ENCODE results near the gene JAKMIP3. TPM values are rescaled to one million over a fixed set of nuclear protein-coding genes. Genes with fewer than 3 reads are reported as not detected.

The JAKMIP3 gene
- total and polyA plus RNA-seq, 2 experiments from 2014 or later, result 0.04 TPM; not detected in 1

DNA sequence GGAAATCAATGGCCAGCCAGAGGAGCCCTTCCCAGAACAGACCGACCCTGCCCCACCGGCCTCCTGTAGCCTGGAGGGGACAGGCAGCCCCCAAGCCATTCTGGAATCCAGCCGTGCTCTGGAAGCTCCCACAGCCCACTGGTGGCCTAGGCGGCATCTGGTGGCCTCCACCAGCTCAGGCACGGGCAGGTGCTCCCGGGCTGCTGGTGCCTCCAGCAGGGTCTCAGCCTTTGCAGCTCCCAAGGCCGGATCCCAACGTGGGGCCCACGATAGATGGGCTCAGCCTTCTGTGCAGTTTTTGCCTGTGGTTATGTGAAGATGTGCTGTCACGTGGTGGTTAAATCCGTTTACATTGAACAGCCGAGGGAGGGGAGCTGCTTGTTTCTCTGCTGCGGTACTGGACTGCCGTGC lies 44.4 kb downstream of the JAKMIP3 start:
- no peak overlapping the region for H3K4me2 ChIP-seq (ENCODE audit: unreplicated experiment)
- no peak for DNase-seq

DNA sequence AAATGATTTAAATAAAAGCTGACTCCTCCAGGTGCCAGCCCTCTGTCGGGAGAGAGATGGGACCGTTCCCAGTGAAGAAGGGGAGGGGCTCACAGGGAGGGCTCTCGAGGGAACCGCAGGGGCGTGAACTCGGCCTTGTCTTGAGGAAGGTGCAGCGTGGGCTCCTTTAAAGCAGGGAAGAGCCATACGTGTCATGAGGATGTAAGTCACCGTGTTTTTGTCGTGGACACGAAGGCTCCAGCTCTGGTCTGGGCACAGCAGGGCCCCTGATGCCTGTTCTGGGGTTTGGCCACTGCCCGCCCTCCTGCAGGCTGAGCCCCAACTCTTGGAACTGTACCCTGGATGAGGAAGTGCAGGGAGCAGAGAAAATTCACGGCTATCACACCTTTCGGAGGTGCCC lies 45.0 kb downstream of the JAKMIP3 start:
- no peak overlapping the region for H3K27ac ChIP-seq
- H3K27me3 ChIP-seq (replicated peaks; ENCODE audit: insufficient read depth), result no peaks in the 10 kb centered on the region; the same call in 1 of the 2 replicates
- in situ Hi-C loops (cut with MboI), result no loop called here
- no peak overlapping the region for H2AFZ ChIP-seq
- WGBS, 2 experiments (ENCODE audit: low coverage in 1 of 2, low lambda C conversion rate in 2 of 2, missing lambda C conversion rate in 2 of 2), result 60 to 64% methylated on average over 14 of the region's 14 CpGs
- no peak for DNase-seq
- H3K79me2 ChIP-seq (ENCODE audit: insufficient read depth), result no peaks in the 10 kb centered on the region
- TF ChIP-seq EZH2phosphoT487 (IDR thresholded peaks at IDR 0.05; ENCODE audit: insufficient read depth, low read depth), result no peak
- no peak for TF ChIP-seq EZH2 (IDR thresholded peaks at IDR 0.05; ENCODE audit: insufficient read depth, poor library complexity, severe bottlenecking)
- no peaks in the 10 kb centered on the region for H3K36me3 ChIP-seq (ENCODE audit: low read depth)
- H3F3A ChIP-seq (ENCODE audit: insufficient read depth), result no peaks in the 10 kb centered on the region
- H3K4me2 ChIP-seq (ENCODE audit: unreplicated experiment), result no peak overlapping the region
- no peak overlapping the region for H3K4me3 ChIP-seq
- no peaks in the 10 kb centered on the region for H3K9me3 ChIP-seq (ENCODE audit: low read depth)
- no peaks in the 10 kb centered on the region for H3K4me1 ChIP-seq (ENCODE audit: insufficient read depth)
- H4K20me1 ChIP-seq (ENCODE audit: insufficient read depth), result no peaks in the 10 kb centered on the region
- no peaks in the 10 kb centered on the region for H3K9me2 ChIP-seq (ENCODE audit: insufficient read depth)
- H3K9ac ChIP-seq, result no peak overlapping the region

More for the DNA sequence above, 44.4 kb downstream of the JAKMIP3 start:
- TF ChIP-seq EZH2phosphoT487 (IDR thresholded peaks at IDR 0.05; ENCODE audit: insufficient read depth, low read depth) (no peak), EZH2 (IDR thresholded peaks at IDR 0.05; ENCODE audit: insufficient read depth, poor library complexity, severe bottlenecking) (no peak)
- no peaks in the 10 kb centered on the region for H3K36me3 ChIP-seq (ENCODE audit: low read depth)
- no peaks in the 10 kb centered on the region for H3K4me1 ChIP-seq (ENCODE audit: insufficient read depth)
- no peaks in the 10 kb centered on the region for H3F3A ChIP-seq (ENCODE audit: insufficient read depth)
- H4K20me1 ChIP-seq (ENCODE audit: insufficient read depth), result no peaks in the 10 kb centered on the region
- no peaks in the 10 kb centered on the region; the same call in 1 of the 2 replicates for H3K27me3 ChIP-seq (replicated peaks; ENCODE audit: insufficient read depth)
- H3K4me3 ChIP-seq, result no peak overlapping the region
- no peak overlapping the region for H3K9ac ChIP-seq
- in situ Hi-C loops (cut with MboI), result no loop called here
- no peaks in the 10 kb centered on the region for H3K9me2 ChIP-seq (ENCODE audit: insufficient read depth)
- H3K27ac ChIP-seq, result no peak overlapping the region
- no peak overlapping the region for H2AFZ ChIP-seq
- 33 to 44% methylated on average over 14 of the region's 14 CpGs for WGBS, 2 experiments (ENCODE audit: low coverage in 1 of 2, low lambda C conversion rate in 2 of 2, missing lambda C conversion rate in 2 of 2)
- no peaks in the 10 kb centered on the region for H3K9me3 ChIP-seq (ENCODE audit: low read depth)
- H3K79me2 ChIP-seq (ENCODE audit: insufficient read depth), result no peaks in the 10 kb centered on the region

DNA sequence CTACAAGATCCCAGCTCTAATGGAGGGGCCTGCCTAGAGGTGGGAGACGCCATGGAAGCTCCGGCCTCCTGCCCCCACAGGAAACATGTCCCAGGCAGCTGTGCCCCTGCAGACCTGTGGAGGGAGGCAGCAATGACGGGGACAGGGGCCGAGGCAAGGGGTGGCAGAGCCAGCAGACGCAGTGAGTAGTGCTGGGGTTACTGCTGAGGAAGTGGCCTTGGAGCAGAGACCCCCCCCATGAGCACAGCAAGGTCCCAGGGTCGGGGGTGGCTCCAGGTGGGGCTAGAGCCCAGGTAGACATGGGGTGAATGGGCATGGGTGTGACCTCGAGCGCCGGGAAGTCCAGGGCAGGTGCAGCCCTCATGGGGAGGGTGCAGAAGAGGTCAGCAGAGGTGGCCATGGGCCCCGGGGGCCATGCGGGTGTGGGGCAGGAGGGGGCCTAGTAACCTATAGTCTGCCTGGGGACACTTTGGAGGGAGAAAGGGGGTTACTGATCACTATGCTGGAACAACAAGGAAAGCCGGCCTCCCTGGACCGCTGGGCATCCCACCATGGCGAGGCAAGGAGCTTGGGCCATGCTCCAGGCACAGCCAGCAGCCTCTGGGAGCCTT lies 45.5 kb downstream of the JAKMIP3 start:
- in situ Hi-C loops (cut with MboI), result no loop called here

DNA sequence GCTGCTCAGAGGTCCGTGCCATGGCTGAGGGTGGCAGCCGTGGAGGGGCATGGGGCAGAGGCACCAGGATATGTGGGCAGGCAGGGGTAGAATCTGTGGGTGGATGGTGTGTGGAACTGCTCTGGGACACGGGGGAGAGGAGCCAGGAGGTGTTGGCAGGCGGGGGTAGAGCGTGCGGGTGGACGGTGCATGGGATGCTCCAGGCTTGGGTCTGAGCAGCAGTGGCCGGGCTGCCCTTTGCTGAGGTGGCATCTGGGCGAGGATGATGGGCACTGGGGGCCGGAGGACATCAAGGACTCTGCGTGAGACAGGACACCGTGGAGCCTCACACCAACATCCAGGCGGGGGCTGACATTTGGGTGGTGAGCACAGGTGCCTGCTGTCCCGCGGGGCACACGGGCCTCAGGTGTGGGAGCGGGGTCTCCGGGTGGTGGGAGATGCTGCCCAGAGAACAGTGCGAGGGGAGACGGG lies 46.2 kb downstream of the JAKMIP3 start:
- Histone ChIP-seq H3K4me2 (ENCODE audit: unreplicated experiment) (no peak overlapping the region), H3K4me3 (no peak overlapping the region), H3K27ac (no peak overlapping the region), H2AFZ (no peak overlapping the region), H3K4me1 (ENCODE audit: insufficient read depth) (no peaks in the 10 kb centered on the region), H3K27me3 (replicated peaks; ENCODE audit: insufficient read depth) (no peaks in the 10 kb centered on the region; the same call in 1 of the 2 replicates), H3K9me2 (ENCODE audit: insufficient read depth) (no peaks in the 10 kb centered on the region), H3K36me3 (ENCODE audit: low read depth) (no peaks in the 10 kb centered on the region), H4K20me1 (ENCODE audit: insufficient read depth) (no peaks in the 10 kb centered on the region), H3K79me2 (ENCODE audit: insufficient read depth) (no peaks in the 10 kb centered on the region), H3K9me3 (ENCODE audit: low read depth) (no peaks in the 10 kb centered on the region), H3F3A (ENCODE audit: insufficient read depth) (no peaks in the 10 kb centered on the region), H3K9ac (no peak overlapping the region)
- no peak for DNase-seq
- 67 to 69% methylated on average over 17 to 20 of the region's 20 CpGs for WGBS, 2 experiments (ENCODE audit: low coverage in 1 of 2, low lambda C conversion rate in 2 of 2, missing lambda C conversion rate in 2 of 2)
- in situ Hi-C loops (cut with MboI), result no loop called here
- no peak for TF ChIP-seq EZH2phosphoT487 (IDR thresholded peaks at IDR 0.05; ENCODE audit: insufficient read depth, low read depth)
- TF ChIP-seq EZH2 (IDR thresholded peaks at IDR 0.05; ENCODE audit: insufficient read depth, poor library complexity, severe bottlenecking), result no peak

More for the DNA sequence above, 45.5 kb downstream of the JAKMIP3 start:
- no peaks in the 10 kb centered on the region; the same call in 1 of the 2 replicates for H3K27me3 ChIP-seq (replicated peaks; ENCODE audit: insufficient read depth)
- no peak for DNase-seq
- no peaks in the 10 kb centered on the region for H3K36me3 ChIP-seq (ENCODE audit: low read depth)
- H3F3A ChIP-seq (ENCODE audit: insufficient read depth), result no peaks in the 10 kb centered on the region
- H3K27ac ChIP-seq, result no peak overlapping the region
- no peak for TF ChIP-seq EZH2 (IDR thresholded peaks at IDR 0.05; ENCODE audit: insufficient read depth, poor library complexity, severe bottlenecking)
- no peak for TF ChIP-seq EZH2phosphoT487 (IDR thresholded peaks at IDR 0.05; ENCODE audit: insufficient read depth, low read depth)
- no peaks in the 10 kb centered on the region for H3K9me2 ChIP-seq (ENCODE audit: insufficient read depth)
- no peak overlapping the region for H3K4me3 ChIP-seq
- no peak overlapping the region for H3K9ac ChIP-seq
- no peaks in the 10 kb centered on the region for H3K4me1 ChIP-seq (ENCODE audit: insufficient read depth)
- WGBS, 2 experiments (ENCODE audit: low coverage in 1 of 2, low lambda C conversion rate in 2 of 2, missing lambda C conversion rate in 2 of 2), result 67 to 69% methylated on average over 8 to 14 of the region's 14 CpGs
- H3K9me3 ChIP-seq (ENCODE audit: low read depth), result no peaks in the 10 kb centered on the region
- no peak overlapping the region for H2AFZ ChIP-seq
- no peak overlapping the region for H3K4me2 ChIP-seq (ENCODE audit: unreplicated experiment)
- H3K79me2 ChIP-seq (ENCODE audit: insufficient read depth), result no peaks in the 10 kb centered on the region
- no peaks in the 10 kb centered on the region for H4K20me1 ChIP-seq (ENCODE audit: insufficient read depth)
